Mesodermal cell (in vitro differentiated cells): ENCODE results near the gene MZF1.
A peak's percentile ranks its signal among the peaks of the same experiment; 100 is the strongest.

Experiments
- H3K27ac ChIP-seq: 2 replicates; pipeline ENCODE4 v1.7.0; 2013; ENCODE audit warnings: mild to moderate bottlenecking, low read depth, low read length, moderate library complexity; ENCODE audit not compliant: severe bottlenecking
- H3K36me3 ChIP-seq: 2 replicates; pipeline ENCODE4 v1.7.1; 2013; ENCODE audit warnings: mild to moderate bottlenecking, low read length, moderate library complexity; ENCODE audit not compliant: control insufficient read depth, insufficient read depth
- H3K4me1 ChIP-seq: one replicate; pipeline ENCODE4 v1.7.1; 2013; ENCODE audit warnings: mild to moderate bottlenecking, low read length; ENCODE audit not compliant: insufficient read depth, control insufficient read depth, poor library complexity, severe bottlenecking
- H3K4me3 ChIP-seq: 2 replicates; pipeline ENCODE4 v1.7.0; 2013; ENCODE audit warnings: low read length, control low read depth, mild to moderate bottlenecking; ENCODE audit not compliant: insufficient read depth, poor library complexity, severe bottlenecking; ENCODE audit errors: extremely low read depth
- H3K9me3 ChIP-seq: 2 replicates; pipeline ENCODE4 v1.7.1; 2013; ENCODE audit warnings: mild to moderate bottlenecking, low read length, moderate library complexity; ENCODE audit not compliant: control insufficient read depth
- WGBS, 2 experiments: methylation state at CpG; one replicate each; pipeline ENCODE4 v1.1.5; 2013; ENCODE audit warnings: missing lambda C conversion rate in 2 of 2; ENCODE audit not compliant: insufficient coverage in 2 of 2; 5-methylcytosine and 5-hydroxymethylcytosine counted together

Gene MZF1

DNA sequence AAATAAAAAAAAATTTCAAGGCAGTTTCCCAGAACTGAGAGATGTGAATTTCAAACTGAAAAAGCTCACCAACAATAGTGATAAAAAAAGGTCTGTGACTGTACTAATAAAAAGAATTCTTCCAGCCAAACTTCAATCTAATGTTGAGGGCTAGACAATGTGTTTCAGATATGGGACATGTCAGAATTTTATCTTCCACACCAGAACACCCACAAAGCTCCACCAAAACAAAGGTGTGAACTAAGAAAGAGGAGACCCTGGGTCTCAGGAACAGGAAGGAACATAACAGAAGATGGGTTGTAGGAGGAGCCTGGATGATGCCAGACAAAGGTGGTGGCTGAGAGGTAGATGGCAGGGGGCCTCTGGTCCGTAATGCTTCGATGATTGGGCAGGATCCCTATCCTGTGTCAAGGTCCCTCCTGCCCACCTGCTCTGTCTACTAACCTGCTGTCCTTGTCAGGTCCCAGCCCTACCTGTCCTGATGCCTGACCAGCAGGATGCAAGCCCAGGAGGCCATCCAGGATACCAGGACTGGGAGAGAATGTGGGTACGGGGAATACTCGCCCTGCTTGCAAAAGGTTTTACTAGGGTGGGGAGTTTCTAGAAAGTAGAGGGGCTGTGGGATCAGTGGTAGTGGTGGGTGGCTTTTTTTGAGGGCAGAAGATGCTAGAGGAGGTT, 4.5 kb downstream of the MZF1 start:
- H3K4me1 ChIP-seq, result no peaks in the 10 kb centered on the region
- no peak overlapping the region for H3K27ac ChIP-seq
- H3K9me3 ChIP-seq, result no peaks in the 10 kb centered on the region
- H3K36me3 ChIP-seq, result peaks cover 47% of the 10 kb centered on the region
- WGBS, 2 experiments, result 95 to 100% methylated on average over 4 of the region's 4 CpGs
- no peak overlapping the region for H3K4me3 ChIP-seq

- Histone ChIP-seq H3K27ac (no peak overlapping the region), H3K4me3 (no peak overlapping the region), H3K4me1 (no peaks in the 10 kb centered on the region), H3K9me3 (no peaks in the 10 kb centered on the region), H3K36me3 (peaks cover 47% of the 10 kb centered on the region)
- 88 to 96% methylated on average over 4 of the region's 5 CpGs for WGBS, 2 experiments
These were observed 6.1 kb downstream of the MZF1 start for GRCh38 chr19:58566989-58567388.

- H3K4me3 ChIP-seq, result no peak overlapping the region
- 81 to 93% methylated on average over 5 to 6 of the region's 6 CpGs for WGBS, 2 experiments
- no peaks in the 10 kb centered on the region for H3K9me3 ChIP-seq
- no peak overlapping the region for H3K27ac ChIP-seq
- H3K36me3 ChIP-seq, result peaks cover 20% of the 10 kb centered on the region
- H3K4me1 ChIP-seq, result no peaks in the 10 kb centered on the region
These were observed 9.3 kb downstream of the MZF1 start for GRCh38 chr19:58563823-58564222.

DNA sequence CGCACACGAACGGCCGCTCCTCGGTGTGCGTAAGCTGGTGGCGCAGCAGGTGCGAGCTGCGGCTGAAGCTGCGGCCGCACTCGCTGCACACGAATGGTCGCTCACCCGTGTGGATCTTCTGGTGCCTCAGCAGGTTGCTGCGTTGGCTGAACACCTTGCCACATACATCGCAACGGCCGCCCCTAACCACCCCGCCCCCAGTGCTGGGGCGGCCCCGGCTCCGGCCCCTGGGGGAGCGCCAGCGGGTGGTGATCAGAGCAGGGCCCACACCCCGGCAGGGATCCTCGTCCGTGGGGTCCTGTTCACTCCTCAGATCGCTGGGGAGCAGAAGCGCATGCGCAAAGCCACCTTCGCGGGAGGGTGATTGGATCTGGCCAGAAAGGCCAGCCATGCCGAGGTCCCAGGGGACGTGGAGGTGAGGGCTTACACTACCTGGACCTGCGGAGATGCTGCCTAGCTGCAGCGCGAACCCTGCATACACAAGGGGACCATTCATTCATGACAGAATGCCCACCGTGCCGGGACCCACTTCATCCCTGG, 10.0 kb downstream of the MZF1 start:
- Histone ChIP-seq H3K4me1 (no peaks in the 10 kb centered on the region), H3K36me3 (peaks cover 15% of the 10 kb centered on the region), H3K4me3 (peak overlapping the region; percentile 11), H3K27ac (no peak overlapping the region), H3K9me3 (no peaks in the 10 kb centered on the region)
- 43 to 54% methylated on average over 39 to 40 of the region's 40 CpGs for WGBS, 2 experiments

- no peaks in the 10 kb centered on the region for H3K9me3 ChIP-seq
- H3K36me3 ChIP-seq, result peaks cover 11% of the 10 kb centered on the region
- no peak overlapping the region for H3K27ac ChIP-seq
- peak overlapping the region; percentile 11 for H3K4me3 ChIP-seq
- no peaks in the 10 kb centered on the region for H3K4me1 ChIP-seq
- WGBS, 2 experiments, result 55 to 61% methylated on average over 99 to 107 of the region's 107 CpGs
These were observed 10.8 kb downstream of the MZF1 start for GRCh38 chr19:58562122-58563033.

DNA sequence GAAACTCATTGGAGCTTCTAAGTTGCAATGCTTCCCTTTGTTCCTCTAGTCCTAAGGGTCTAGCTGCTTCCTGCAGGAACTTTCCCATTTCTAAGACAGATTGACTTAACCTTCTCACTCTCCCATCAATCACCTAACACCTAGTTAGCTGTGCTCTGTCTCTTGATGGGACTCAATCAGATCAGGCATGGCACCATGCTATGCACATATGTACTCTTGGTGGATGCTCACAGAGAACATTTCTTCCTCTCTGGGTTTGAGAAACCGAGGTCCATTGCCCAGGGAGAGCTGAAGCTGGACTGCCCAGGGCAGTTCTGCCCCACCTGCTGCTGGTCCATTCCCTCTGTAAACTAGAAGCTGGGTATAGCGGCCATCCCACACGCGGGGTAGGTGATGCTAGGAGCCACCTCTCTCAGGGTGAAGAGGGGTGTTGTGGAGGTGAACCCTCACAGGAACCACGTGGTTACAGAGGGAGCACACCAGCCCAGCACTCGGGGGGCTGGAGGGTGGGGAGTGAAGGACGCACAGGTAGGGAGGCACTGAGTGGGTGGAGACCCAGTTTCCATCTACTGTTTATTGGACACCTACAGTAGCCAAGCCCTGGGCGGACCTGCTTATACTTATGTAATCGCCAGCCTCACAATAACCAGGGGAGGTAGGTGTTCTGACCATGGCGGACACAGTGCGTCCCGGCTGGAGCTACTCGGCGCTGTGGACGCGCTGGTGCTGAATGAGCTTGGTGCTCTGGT, 11.6 kb downstream of the MZF1 start:
- no peak overlapping the region for H3K4me3 ChIP-seq
- H3K4me1 ChIP-seq, result peaks cover 2% of the 10 kb centered on the region
- no peak overlapping the region for H3K27ac ChIP-seq
- 92 to 93% methylated on average over 10 to 14 of the region's 16 CpGs for whole genome bisulfite sequencing, 2 experiments
- H3K9me3 ChIP-seq, result no peaks in the 10 kb centered on the region
- peaks cover 9% of the 10 kb centered on the region for H3K36me3 ChIP-seq

- Histone ChIP-seq H3K36me3 (peaks cover 12% of the 10 kb centered on the region), H3K27ac (no peak overlapping the region), H3K9me3 (no peaks in the 10 kb centered on the region), H3K4me1 (peaks cover 7% of the 10 kb centered on the region), H3K4me3 (no peak overlapping the region)
These were observed 12.2 kb downstream of the MZF1 start for GRCh38 chr19:58560921-58561320.

GRCh38 chr19:58560007-58560887, 12.9 kb downstream of the MZF1 start:
- WGBS, 2 experiments, result 89 to 94% methylated on average over 6 to 8 of the region's 8 CpGs
- no peaks in the 10 kb centered on the region for H3K9me3 ChIP-seq
- H3K36me3 ChIP-seq, result peaks cover 19% of the 10 kb centered on the region
- H3K27ac ChIP-seq, result peak overlapping the region; percentile 99
- peak overlapping the region; percentile 99 for H3K4me3 ChIP-seq
- peaks cover 13% of the 10 kb centered on the region for H3K4me1 ChIP-seq

GRCh38 chr19:58559275-58560006, 13.7 kb downstream of the MZF1 start:
- Histone ChIP-seq H3K27ac (peak overlapping the region; percentile 99), H3K36me3 (peaks cover 20% of the 10 kb centered on the region), H3K4me1 (peaks cover 14% of the 10 kb centered on the region), H3K9me3 (no peaks in the 10 kb centered on the region), H3K4me3 (peak overlapping the region; percentile 99)
- 0 to 2% methylated on average over 28 to 30 of the region's 33 CpGs for WGBS, 2 experiments
